Neural cell (in vitro differentiated cells): Measurements from ENCODE around the gene NECAB3. TPM values are rescaled to one million over a fixed set of nuclear protein-coding genes. Genes with fewer than 3 reads are reported as not detected.

Experiments used
- H2AFZ ChIP-seq: fragments of 200-600, 300-800 bp; sonication (generic), shearing (Covaris generic); 2 replicates; pipeline ENCODE4 v1.6.0; 2014; ENCODE audit warnings: low read depth, mild to moderate bottlenecking, antibody characterized with exemption, low read length, moderate library complexity
- H3F3A ChIP-seq: fragments of 200-600 bp; shearing (Covaris generic); 2 replicates; pipeline ENCODE4 v1.6.1; 2016; ENCODE audit warnings: mild to moderate bottlenecking, moderate library complexity, mixed read lengths, antibody characterized with exemption, low read length; ENCODE audit not compliant: insufficient read depth, poor library complexity, severe bottlenecking
- H3K27ac ChIP-seq: fragments of 200-600, 300-800 bp; sonication (generic), shearing (Covaris generic); 2 replicates; pipeline ENCODE4 v1.5.1; 2014; ENCODE audit warnings: mild to moderate bottlenecking, low read length, moderate library complexity
- H3K27me3 ChIP-seq: fragments of 300-800, 200-600 bp; sonication (generic), shearing (Covaris generic); 2 replicates; pipeline ENCODE4 v1.6.0; 2014; ENCODE audit warnings: mild to moderate bottlenecking, low read depth, low read length, moderate library complexity; ENCODE audit not compliant: insufficient read depth
- H3K36me3 ChIP-seq: fragments of 300-800, 200-600 bp; sonication (generic), shearing (Covaris generic); 2 replicates; pipeline ENCODE4 v1.5.1; 2014; ENCODE audit warnings: mild to moderate bottlenecking, antibody characterized with exemption, low read length, moderate library complexity; ENCODE audit not compliant: insufficient read depth
- H3K4me2 ChIP-seq: fragments of 300-800, 200-600 bp; sonication (generic), shearing (Covaris generic); 2 replicates; pipeline ENCODE4 v1.6.0; 2014; ENCODE audit warnings: mild to moderate bottlenecking, low read length
- H3K4me3 ChIP-seq: fragments of 300-800, 200-600 bp; sonication (generic), shearing (Covaris generic); 2 replicates; pipeline ENCODE4 v1.5.1; 2014; ENCODE audit warnings: mild to moderate bottlenecking, low read length, moderate library complexity
- H3K79me2 ChIP-seq: fragments of 200-600 bp; shearing (Covaris generic); replicated peaks from 2 replicates; pipeline ENCODE4 v1.6.0; 2014; ENCODE audit warnings: mild to moderate bottlenecking, low read length, moderate library complexity; ENCODE audit not compliant: insufficient read depth
- H3K9ac ChIP-seq: fragments of 300-800, 200-600 bp; sonication (generic), shearing (Covaris generic); 2 replicates; pipeline ENCODE4 v1.6.1; 2016; ENCODE audit warnings: mild to moderate bottlenecking, low read length, mixed read lengths
- H3K9me2 ChIP-seq: fragments of 200-600 bp; shearing (Covaris generic); 2 replicates; pipeline ENCODE4 v1.6.1; 2016; ENCODE audit warnings: mild to moderate bottlenecking, low read length, mixed read lengths; ENCODE audit not compliant: insufficient read depth
- H3K9me3 ChIP-seq: fragments of 200-600, 300-800 bp; sonication (generic), shearing (Covaris generic); 2 replicates; pipeline ENCODE4 v1.6.1; 2016; ENCODE audit warnings: mild to moderate bottlenecking, mixed run types, low read length, moderate library complexity, mixed read lengths
- H4K20me1 ChIP-seq: fragments of 200-600 bp; shearing (Covaris generic); 2 replicates; pipeline ENCODE4 v1.6.1; 2016; ENCODE audit warnings: mild to moderate bottlenecking, mixed run types; ENCODE audit not compliant: insufficient read depth
- EP300 ChIP-seq: fragments of 450-650 bp; conservative IDR thresholded peaks from 2 replicates; pipeline ENCODE4 v1.6.1; 2014; ENCODE audit warnings: antibody characterized with exemption, mild to moderate bottlenecking, moderate library complexity; ENCODE audit not compliant: poor library complexity, severe bottlenecking
- EZH2 ChIP-seq: fragments of 200-600, 300-800 bp; shearing (Covaris generic), sonication (generic); IDR thresholded peaks from 2 replicates; pipeline ENCODE4 v1.6.1; 2014; ENCODE audit warnings: antibody characterized with exemption, low read length, borderline replicate concordance, mild to moderate bottlenecking; ENCODE audit not compliant: insufficient read depth, poor library complexity, severe bottlenecking
- MXI1 ChIP-seq: fragments of 450-650 bp; conservative IDR thresholded peaks from 2 replicates; pipeline ENCODE4 v1.6.1; 2014; ENCODE audit warnings: antibody characterized with exemption, mild to moderate bottlenecking; ENCODE audit not compliant: poor library complexity, severe bottlenecking
- POLR2AphosphoS5 ChIP-seq: IDR thresholded peaks from 2 replicates; pipeline ENCODE4 v1.6.1; 2012
- RAD21 ChIP-seq: fragments of 450-650 bp; conservative IDR thresholded peaks from 2 replicates; pipeline ENCODE4 v1.6.1; 2014; ENCODE audit warnings: antibody characterized with exemption, mild to moderate bottlenecking, moderate library complexity
- SMC3 ChIP-seq: fragments of 450-650 bp; conservative IDR thresholded peaks from 2 replicates; pipeline ENCODE4 v1.6.1; 2014; ENCODE audit warnings: antibody characterized with exemption, mild to moderate bottlenecking, moderate library complexity; ENCODE audit not compliant: poor library complexity
- TAF1 ChIP-seq: IDR thresholded peaks from 2 replicates; pipeline ENCODE4 v1.6.1; 2012; ENCODE audit warnings: low read depth
- polyA plus RNA-seq: library from polyadenylated mRNA; depleted of rRNA; stranded (reverse); fragments of >200 nt; gene quantifications from 2 replicates; pipeline ENCODE4 v1.2.3, GENCODE V29; 2014
- TF ChIP-seq, protein P1 (sequence below): IDR thresholded peaks from 2 replicates; pipeline ENCODE4 v1.6.1; 2012; ENCODE audit warnings: borderline replicate concordance
- TF ChIP-seq, protein P2 (sequence below): fragments of 450-650 bp; IDR thresholded peaks from 2 replicates; pipeline ENCODE4 v1.5.1; 2014; ENCODE audit warnings: antibody characterized with exemption, mild to moderate bottlenecking, moderate library complexity; ENCODE audit not compliant: poor library complexity, severe bottlenecking

NECAB3 gene
- polyA plus RNA-seq, 1 donor from 2014 or later = 21.4 TPM

DNA sequence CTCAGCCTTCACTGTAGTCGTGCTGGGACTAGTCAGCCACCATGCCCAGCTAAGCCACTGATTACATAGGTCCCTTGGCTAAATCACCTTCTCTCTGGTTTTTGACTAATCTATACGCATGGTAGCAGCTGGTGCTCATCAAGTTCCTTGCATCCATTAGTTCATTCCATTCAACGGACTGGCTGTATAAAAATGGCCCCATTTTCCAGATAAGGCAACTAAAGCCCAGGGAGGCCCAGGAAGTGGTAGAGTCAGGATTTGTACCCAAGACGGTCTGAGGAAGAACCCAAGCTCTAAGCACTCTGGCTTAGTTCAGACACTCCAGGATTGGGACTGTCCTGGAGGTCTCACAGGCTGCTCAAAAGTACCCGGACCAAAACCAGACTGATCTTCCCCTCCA, 7.1 kb upstream of the NECAB3 start:
- peaks cover 10% of the 10 kb centered on the region for H3K79me2 ChIP-seq
- H4K20me1 ChIP-seq = no peaks in the 10 kb centered on the region
- no peak overlapping the region for H2AFZ ChIP-seq
- H3F3A ChIP-seq = no peaks in the 10 kb centered on the region
- no peaks in the 10 kb centered on the region for H3K9me3 ChIP-seq
- H3K4me2 ChIP-seq = no peak overlapping the region
- H3K27ac ChIP-seq = no peak overlapping the region
- H3K27me3 ChIP-seq = no peaks in the 10 kb centered on the region
- H3K4me3 ChIP-seq = no peak overlapping the region
- TF ChIP-seq, protein P1, sequence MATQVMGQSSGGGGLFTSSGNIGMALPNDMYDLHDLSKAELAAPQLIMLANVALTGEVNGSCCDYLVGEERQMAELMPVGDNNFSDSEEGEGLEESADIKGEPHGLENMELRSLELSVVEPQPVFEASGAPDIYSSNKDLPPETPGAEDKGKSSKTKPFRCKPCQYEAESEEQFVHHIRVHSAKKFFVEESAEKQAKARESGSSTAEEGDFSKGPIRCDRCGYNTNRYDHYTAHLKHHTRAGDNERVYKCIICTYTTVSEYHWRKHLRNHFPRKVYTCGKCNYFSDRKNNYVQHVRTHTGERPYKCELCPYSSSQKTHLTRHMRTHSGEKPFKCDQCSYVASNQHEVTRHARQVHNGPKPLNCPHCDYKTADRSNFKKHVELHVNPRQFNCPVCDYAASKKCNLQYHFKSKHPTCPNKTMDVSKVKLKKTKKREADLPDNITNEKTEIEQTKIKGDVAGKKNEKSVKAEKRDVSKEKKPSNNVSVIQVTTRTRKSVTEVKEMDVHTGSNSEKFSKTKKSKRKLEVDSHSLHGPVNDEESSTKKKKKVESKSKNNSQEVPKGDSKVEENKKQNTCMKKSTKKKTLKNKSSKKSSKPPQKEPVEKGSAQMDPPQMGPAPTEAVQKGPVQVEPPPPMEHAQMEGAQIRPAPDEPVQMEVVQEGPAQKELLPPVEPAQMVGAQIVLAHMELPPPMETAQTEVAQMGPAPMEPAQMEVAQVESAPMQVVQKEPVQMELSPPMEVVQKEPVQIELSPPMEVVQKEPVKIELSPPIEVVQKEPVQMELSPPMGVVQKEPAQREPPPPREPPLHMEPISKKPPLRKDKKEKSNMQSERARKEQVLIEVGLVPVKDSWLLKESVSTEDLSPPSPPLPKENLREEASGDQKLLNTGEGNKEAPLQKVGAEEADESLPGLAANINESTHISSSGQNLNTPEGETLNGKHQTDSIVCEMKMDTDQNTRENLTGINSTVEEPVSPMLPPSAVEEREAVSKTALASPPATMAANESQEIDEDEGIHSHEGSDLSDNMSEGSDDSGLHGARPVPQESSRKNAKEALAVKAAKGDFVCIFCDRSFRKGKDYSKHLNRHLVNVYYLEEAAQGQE = no peak
- TF ChIP-seq MXI1 = no peak
- no peak for TF ChIP-seq EP300
- TF ChIP-seq POLR2AphosphoS5 = no peak
- TF ChIP-seq, protein P2, sequence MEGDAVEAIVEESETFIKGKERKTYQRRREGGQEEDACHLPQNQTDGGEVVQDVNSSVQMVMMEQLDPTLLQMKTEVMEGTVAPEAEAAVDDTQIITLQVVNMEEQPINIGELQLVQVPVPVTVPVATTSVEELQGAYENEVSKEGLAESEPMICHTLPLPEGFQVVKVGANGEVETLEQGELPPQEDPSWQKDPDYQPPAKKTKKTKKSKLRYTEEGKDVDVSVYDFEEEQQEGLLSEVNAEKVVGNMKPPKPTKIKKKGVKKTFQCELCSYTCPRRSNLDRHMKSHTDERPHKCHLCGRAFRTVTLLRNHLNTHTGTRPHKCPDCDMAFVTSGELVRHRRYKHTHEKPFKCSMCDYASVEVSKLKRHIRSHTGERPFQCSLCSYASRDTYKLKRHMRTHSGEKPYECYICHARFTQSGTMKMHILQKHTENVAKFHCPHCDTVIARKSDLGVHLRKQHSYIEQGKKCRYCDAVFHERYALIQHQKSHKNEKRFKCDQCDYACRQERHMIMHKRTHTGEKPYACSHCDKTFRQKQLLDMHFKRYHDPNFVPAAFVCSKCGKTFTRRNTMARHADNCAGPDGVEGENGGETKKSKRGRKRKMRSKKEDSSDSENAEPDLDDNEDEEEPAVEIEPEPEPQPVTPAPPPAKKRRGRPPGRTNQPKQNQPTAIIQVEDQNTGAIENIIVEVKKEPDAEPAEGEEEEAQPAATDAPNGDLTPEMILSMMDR = no peak
- TF ChIP-seq RAD21 = no peak
- H3K9me2 ChIP-seq = no peaks in the 10 kb centered on the region
- no peaks in the 10 kb centered on the region for H3K36me3 ChIP-seq
- H3K9ac ChIP-seq = no peak overlapping the region

DNA sequence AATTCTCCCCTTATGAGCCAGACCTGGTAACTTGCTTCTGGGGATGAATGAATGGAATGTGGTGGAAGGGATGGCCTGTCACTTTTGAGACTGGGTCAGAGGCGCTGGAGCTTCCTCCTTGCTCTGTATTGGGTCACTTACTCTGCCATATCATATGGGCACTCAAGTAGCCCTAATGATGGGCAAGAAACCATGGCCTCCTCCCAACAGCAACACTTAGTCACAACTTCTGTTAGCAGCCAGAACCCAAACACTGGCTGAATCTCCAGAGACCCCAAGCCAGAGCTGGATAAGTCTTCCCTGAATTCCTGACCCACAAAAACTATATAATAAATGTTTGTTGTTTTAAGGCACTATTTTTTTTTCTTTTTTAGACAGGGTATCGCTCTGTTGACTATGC, 6.5 kb upstream of the NECAB3 start:
- Histone ChIP-seq H3K27me3 (no peaks in the 10 kb centered on the region), H3K9me3 (no peaks in the 10 kb centered on the region), H3F3A (no peaks in the 10 kb centered on the region), H3K36me3 (no peaks in the 10 kb centered on the region), H2AFZ (no peak overlapping the region), H3K79me2 (peaks cover 10% of the 10 kb centered on the region), H3K27ac (no peak overlapping the region), H4K20me1 (no peaks in the 10 kb centered on the region), H3K9ac (no peak overlapping the region), H3K4me2 (no peak overlapping the region), H3K4me3 (no peak overlapping the region), H3K9me2 (no peaks in the 10 kb centered on the region)
- no peak for TF ChIP-seq POLR2AphosphoS5
- TF ChIP-seq SMC3 = no peak
- TF ChIP-seq, protein P1 = no peak
- TF ChIP-seq MXI1 = no peak
- no peak for TF ChIP-seq EZH2
- no peak for TF ChIP-seq RAD21
- no peak for TF ChIP-seq TAF1
- TF ChIP-seq, protein P2 = no peak
- no peak for TF ChIP-seq EP300
